ENCODE results near the gene PSORS1C2.

- TF ChIP-seq CTCF (IDR thresholded peaks at IDR 0.05; ENCODE audit: borderline replicate concordance, extremely low read depth, low read length, poor library complexity, severe bottlenecking) (no peak), EZH2 (IDR thresholded peaks at IDR 0.05; ENCODE audit: borderline replicate concordance, low read depth, low read length, severe bottlenecking) (no peak)
These were observed 23.7 kb upstream of the PSORS1C2 start for GRCh38 chr6:31162463-31163165.
